Peyer's patch (tissue), 4 donors: ENCODE data around the gene KRT83.

Source experiments
- POLR2A ChIP-seq, 2 donors: fragments of 450-650 bp; IDR thresholded peaks; one replicate each; pipeline ENCODE4 v1.5.1; 2017; ENCODE audit warnings: antibody characterized with exemption in 2 of 2, mild to moderate bottlenecking in 2 of 2, moderate library complexity in 2 of 2
- TF ChIP-seq, protein P1 (sequence below), 6 experiments: fragments of 450-650 bp in 4 of 6; fragments of 200-600 bp in 2 of 6; sonication (generic) in 1 of 6; IDR thresholded peaks; one replicate each; pipeline ENCODE4 v1.5.1; 2017 to 2019; ENCODE audit warnings: antibody characterized with exemption in 6 of 6, mild to moderate bottlenecking in 3 of 6, moderate library complexity in 1 of 6

GRCh38 chr12:52314511-52314910, 6.7 kb downstream of the KRT83 start:
- no peak for TF ChIP-seq POLR2A (IDR thresholded peaks at IDR 0.05)
- TF ChIP-seq, protein P1, sequence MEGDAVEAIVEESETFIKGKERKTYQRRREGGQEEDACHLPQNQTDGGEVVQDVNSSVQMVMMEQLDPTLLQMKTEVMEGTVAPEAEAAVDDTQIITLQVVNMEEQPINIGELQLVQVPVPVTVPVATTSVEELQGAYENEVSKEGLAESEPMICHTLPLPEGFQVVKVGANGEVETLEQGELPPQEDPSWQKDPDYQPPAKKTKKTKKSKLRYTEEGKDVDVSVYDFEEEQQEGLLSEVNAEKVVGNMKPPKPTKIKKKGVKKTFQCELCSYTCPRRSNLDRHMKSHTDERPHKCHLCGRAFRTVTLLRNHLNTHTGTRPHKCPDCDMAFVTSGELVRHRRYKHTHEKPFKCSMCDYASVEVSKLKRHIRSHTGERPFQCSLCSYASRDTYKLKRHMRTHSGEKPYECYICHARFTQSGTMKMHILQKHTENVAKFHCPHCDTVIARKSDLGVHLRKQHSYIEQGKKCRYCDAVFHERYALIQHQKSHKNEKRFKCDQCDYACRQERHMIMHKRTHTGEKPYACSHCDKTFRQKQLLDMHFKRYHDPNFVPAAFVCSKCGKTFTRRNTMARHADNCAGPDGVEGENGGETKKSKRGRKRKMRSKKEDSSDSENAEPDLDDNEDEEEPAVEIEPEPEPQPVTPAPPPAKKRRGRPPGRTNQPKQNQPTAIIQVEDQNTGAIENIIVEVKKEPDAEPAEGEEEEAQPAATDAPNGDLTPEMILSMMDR (IDR thresholded peaks at IDR 0.05) = no peak
